Measurements from ENCODE around the gene SMTN.

SMTN gene

GRCh38 chr22:31122532-31123291, 41.6 kb downstream of the SMTN start, which contains the start of gene INPP5J:
Gene INPP5J, plus strand, starts transcription at chr22:31122966. Its CDS starts 49 bp downstream, at chr22:31123015.
- no peak within 1 kb of the TSS for H3K27ac Mint-ChIP-seq
- no peak for ATAC-seq
- H3K27me3 Mint-ChIP-seq = peaks cover 18% of the 10 kb centered on the region
- peaks cover 15% of the 10 kb centered on the region for H3K4me1 Mint-ChIP-seq
- no peak within 1 kb of the TSS for H3K4me3 Mint-ChIP-seq
- no peaks in the 10 kb centered on the region for H3K9me3 Mint-ChIP-seq
- no peaks in the 10 kb centered on the region for H3K36me3 Mint-ChIP-seq

DNA sequence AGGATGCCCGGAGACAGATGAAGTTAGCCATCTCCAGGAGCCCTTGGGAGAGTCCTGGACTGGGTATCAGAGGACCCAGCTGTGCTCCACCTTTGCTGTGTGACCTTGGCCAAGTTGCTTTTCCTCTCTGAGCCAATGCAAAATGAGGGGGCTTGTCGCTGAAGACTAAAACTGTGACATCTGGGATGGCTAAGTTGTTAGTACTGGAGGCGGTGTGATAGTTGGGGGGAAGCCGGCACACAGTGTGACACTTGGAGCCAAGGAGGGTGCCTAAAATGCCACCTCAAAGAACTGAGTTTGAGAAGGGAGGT, 42.1 kb downstream of the SMTN start:
- Mint-ChIP-seq H3K4me1 (peaks cover 15% of the 10 kb centered on the region), H3K36me3 (no peaks in the 10 kb centered on the region), H3K4me3 (no peak overlapping the region), H3K27me3 (peaks cover 24% of the 10 kb centered on the region), H3K9me3 (no peaks in the 10 kb centered on the region), H3K27ac (no peak overlapping the region)
- no peak for ATAC-seq

GRCh38 chr22:31124290-31124689, 43.2 kb downstream of the SMTN start:
- Mint-ChIP-seq H3K27ac (no peak overlapping the region), H3K4me1 (peaks cover 15% of the 10 kb centered on the region), H3K27me3 (peaks cover 24% of the 10 kb centered on the region), H3K9me3 (no peaks in the 10 kb centered on the region), H3K36me3 (no peaks in the 10 kb centered on the region), H3K4me3 (no peak overlapping the region)
- no peak for ATAC-seq

- H3K4me1 Mint-ChIP-seq = peaks cover 15% of the 10 kb centered on the region
- H3K36me3 Mint-ChIP-seq = no peaks in the 10 kb centered on the region
- no peak for ATAC-seq
- no peak overlapping the region for H3K27ac Mint-ChIP-seq
- no peak overlapping the region for H3K4me3 Mint-ChIP-seq
- no peaks in the 10 kb centered on the region for H3K9me3 Mint-ChIP-seq
- H3K27me3 Mint-ChIP-seq = peaks cover 24% of the 10 kb centered on the region
These were observed 43.8 kb downstream of the SMTN start for GRCh38 chr22:31124811-31125465.

- Mint-ChIP-seq H3K4me3 (no peak overlapping the region), H3K4me1 (peaks cover 15% of the 10 kb centered on the region), H3K36me3 (no peaks in the 10 kb centered on the region), H3K27me3 (peaks cover 24% of the 10 kb centered on the region), H3K9me3 (no peaks in the 10 kb centered on the region), H3K27ac (no peak overlapping the region)
- ATAC-seq = no peak
These were observed 44.5 kb downstream of the SMTN start for GRCh38 chr22:31125521-31126117.

- H3K27ac Mint-ChIP-seq = no peak overlapping the region
- no peaks in the 10 kb centered on the region for H3K36me3 Mint-ChIP-seq
- ATAC-seq = no peak
- no peaks in the 10 kb centered on the region for H3K9me3 Mint-ChIP-seq
- H3K27me3 Mint-ChIP-seq = peaks cover 24% of the 10 kb centered on the region
- H3K4me3 Mint-ChIP-seq = no peak overlapping the region
- peaks cover 15% of the 10 kb centered on the region for H3K4me1 Mint-ChIP-seq
These were observed 45.2 kb downstream of the SMTN start for GRCh38 chr22:31126128-31126868.

DNA sequence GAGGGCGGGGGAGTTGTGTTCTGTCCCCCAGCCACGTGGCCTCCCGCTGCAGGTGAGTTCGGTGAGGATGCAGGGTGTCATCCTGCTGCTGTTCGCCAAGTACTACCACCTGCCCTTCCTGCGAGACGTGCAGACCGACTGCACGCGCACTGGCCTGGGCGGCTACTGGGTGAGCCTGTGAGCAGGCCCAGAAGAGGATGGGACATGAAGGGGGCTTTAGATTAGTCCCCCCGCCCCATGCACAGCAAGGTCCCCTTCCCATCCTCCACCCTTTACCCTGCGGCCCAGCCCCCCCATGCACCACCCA, 45.7 kb downstream of the SMTN start:
- Mint-ChIP-seq H3K4me1 (peaks cover 15% of the 10 kb centered on the region), H3K27ac (no peak overlapping the region), H3K9me3 (no peaks in the 10 kb centered on the region)

DNA sequence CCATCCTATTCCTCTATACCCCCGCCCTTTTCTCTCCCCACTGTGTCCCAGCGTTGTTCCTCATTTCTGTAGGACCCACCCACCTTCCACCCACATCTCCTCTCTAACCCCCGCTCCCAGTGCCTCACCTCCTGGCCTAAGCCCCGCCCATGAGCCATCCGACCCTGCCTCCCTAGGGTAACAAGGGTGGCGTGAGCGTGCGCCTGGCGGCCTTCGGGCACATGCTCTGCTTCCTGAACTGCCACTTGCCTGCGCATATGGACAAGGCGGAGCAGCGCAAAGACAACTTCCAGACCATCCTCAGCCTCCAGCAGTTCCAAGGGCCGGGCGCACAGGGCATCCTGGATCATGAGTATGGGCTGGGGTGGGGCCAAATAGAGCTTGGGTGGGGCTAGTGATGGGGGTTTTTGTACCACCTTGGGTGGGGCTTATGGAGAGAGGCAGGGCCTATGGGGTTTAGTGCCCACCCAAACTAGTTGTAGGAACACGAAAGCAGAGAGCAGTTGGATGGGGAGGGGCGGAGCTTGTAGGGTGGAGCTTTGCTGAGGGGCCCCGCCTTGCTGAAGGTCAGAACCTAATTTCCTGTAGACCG, 46.2 kb downstream of the SMTN start:
- Mint-ChIP-seq H3K36me3 (no peaks in the 10 kb centered on the region), H3K4me1 (peaks cover 15% of the 10 kb centered on the region), H3K27me3 (peaks cover 24% of the 10 kb centered on the region), H3K4me3 (peak overlapping the region; percentile 57), H3K27ac (no peak overlapping the region), H3K9me3 (no peaks in the 10 kb centered on the region)
- peak; percentile 3 for ATAC-seq

More for the DNA sequence above, 45.7 kb downstream of the SMTN start:
- Mint-ChIP-seq H3K4me3 (no peak overlapping the region), H3K36me3 (no peaks in the 10 kb centered on the region), H3K27me3 (peaks cover 24% of the 10 kb centered on the region)
- ATAC-seq = peak; percentile 3

DNA sequence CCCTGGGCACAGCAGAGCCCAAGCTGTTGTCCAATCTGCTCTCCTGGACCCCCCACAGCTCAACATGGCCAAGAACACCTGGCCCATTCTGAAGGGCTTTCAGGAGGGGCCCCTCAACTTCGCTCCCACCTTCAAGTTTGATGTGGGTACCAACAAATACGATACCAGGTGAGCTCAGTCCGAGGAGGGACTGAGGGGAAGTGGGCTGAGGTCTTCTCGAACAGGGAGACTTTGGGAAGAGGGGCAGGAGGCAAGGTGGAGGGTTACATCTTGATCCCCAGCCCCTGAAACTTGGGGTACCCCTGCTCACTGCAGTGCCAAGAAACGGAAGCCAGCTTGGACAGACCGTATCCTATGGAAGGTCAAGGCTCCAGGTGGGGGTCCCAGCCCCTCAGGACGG, 47.0 kb downstream of the SMTN start:
- no peak overlapping the region for H3K27ac Mint-ChIP-seq
- peaks cover 24% of the 10 kb centered on the region for H3K27me3 Mint-ChIP-seq
- no peak overlapping the region for H3K4me3 Mint-ChIP-seq
- peaks cover 15% of the 10 kb centered on the region for H3K4me1 Mint-ChIP-seq
- H3K9me3 Mint-ChIP-seq = no peaks in the 10 kb centered on the region
- H3K36me3 Mint-ChIP-seq = no peaks in the 10 kb centered on the region
- no peak for ATAC-seq

DNA sequence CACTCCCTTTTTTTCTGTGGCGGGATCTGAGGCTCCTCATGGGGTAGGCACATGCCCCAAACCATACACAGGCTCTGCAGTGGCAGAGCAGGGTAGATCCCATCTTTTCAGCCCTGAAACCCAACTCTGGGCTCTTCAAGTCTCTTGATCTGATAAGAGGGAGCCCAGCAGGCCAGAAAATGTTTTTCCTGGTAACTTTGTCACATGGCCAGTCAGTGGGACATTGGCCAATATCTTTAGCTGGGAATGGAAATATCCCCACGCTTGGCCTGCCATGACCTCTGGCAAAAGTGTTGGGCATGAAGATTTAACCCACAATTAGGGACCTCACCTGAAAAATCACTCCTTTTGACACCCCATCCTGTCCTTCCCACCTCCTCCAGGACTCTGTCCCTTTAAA, 49.8 kb downstream of the SMTN start:
- H3K4me3 Mint-ChIP-seq = no peak overlapping the region
- H3K4me1 Mint-ChIP-seq = peaks cover 14% of the 10 kb centered on the region
- ATAC-seq = no peak
- peaks cover 18% of the 10 kb centered on the region for H3K27me3 Mint-ChIP-seq
- no peak overlapping the region for H3K27ac Mint-ChIP-seq
- no peaks in the 10 kb centered on the region for H3K36me3 Mint-ChIP-seq
- H3K9me3 Mint-ChIP-seq = no peaks in the 10 kb centered on the region

GRCh38 chr22:31133911-31134310, 52.8 kb downstream of the SMTN start:
- Mint-ChIP-seq H3K36me3 (no peaks in the 10 kb centered on the region), H3K27me3 (peaks cover 10% of the 10 kb centered on the region), H3K9me3 (no peaks in the 10 kb centered on the region), H3K4me1 (no peaks in the 10 kb centered on the region), H3K4me3 (no peak overlapping the region), H3K27ac (no peak overlapping the region)
- peak; percentile 17 for ATAC-seq

DNA sequence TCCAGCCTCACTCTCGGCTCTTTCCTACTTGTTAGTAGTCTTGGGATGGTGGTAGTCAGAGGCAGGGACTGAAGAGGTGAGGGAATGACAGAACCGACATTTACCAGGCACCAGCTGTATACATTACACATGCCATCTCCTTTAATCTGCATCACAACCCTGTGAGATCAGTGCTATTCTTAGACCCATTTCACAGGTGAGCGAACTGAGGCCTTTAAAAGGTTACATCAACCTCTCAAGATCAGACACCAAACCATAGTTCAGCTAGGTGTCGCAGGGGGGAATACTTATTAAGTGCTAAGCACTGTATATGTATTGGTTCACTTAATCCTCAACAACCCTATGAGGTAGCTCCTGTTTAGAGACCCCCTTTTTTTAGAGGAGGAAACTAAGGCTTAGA, 53.6 kb downstream of the SMTN start:
- no peaks in the 10 kb centered on the region for H3K4me1 Mint-ChIP-seq

GRCh38 chr22:31135706-31136105, 54.6 kb downstream of the SMTN start:
- Mint-ChIP-seq H3K36me3 (no peaks in the 10 kb centered on the region), H3K4me1 (no peaks in the 10 kb centered on the region), H3K27me3 (peaks cover 27% of the 10 kb centered on the region), H3K9me3 (no peaks in the 10 kb centered on the region), H3K27ac (no peak overlapping the region), H3K4me3 (no peak overlapping the region)
- no peak for ATAC-seq

More for the DNA sequence above, 53.6 kb downstream of the SMTN start:
- Mint-ChIP-seq H3K27me3 (peaks cover 17% of the 10 kb centered on the region), H3K4me3 (no peak overlapping the region), H3K27ac (no peak overlapping the region), H3K9me3 (no peaks in the 10 kb centered on the region), H3K36me3 (no peaks in the 10 kb centered on the region)
- no peak for ATAC-seq

- Mint-ChIP-seq H3K36me3 (no peaks in the 10 kb centered on the region), H3K4me3 (no peak overlapping the region), H3K4me1 (no peaks in the 10 kb centered on the region), H3K27ac (no peak overlapping the region), H3K9me3 (no peaks in the 10 kb centered on the region), H3K27me3 (peaks cover 32% of the 10 kb centered on the region)
- ATAC-seq = no peak
These were observed 55.0 kb downstream of the SMTN start for GRCh38 chr22:31136155-31136554.

DNA sequence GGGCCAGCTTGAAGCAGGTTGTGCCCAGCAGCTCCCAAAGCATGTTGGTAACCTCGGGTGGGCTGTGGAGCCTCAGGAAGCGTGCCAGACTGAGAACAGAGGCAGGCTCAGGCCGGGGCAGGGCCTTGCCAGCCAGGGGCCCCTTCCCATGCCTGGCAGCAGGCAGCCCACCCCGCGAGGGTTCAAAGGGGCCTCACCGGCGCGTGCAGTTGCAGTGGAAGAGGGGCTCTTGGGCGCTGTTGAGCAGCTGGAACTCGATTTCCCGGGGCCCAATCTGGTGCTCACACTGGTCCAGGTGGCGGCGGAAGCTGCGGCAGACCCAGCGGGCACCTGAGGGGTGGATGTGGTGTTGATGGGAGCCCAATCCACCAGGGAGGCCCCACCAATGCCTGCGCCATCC, 55.6 kb downstream of the SMTN start:
- H3K4me3 Mint-ChIP-seq = no peak overlapping the region
- peaks cover 34% of the 10 kb centered on the region for H3K27me3 Mint-ChIP-seq
- H3K27ac Mint-ChIP-seq = no peak overlapping the region
- no peaks in the 10 kb centered on the region for H3K4me1 Mint-ChIP-seq
- H3K9me3 Mint-ChIP-seq = no peaks in the 10 kb centered on the region
- H3K36me3 Mint-ChIP-seq = no peaks in the 10 kb centered on the region
- no peak for ATAC-seq
